Endothelial cell of umbilical vein (primary cell): ENCODE results near the gene MSTO1. TPM values are rescaled to one million over a fixed set of nuclear protein-coding genes. Genes with fewer than 3 reads are reported as not detected.
A peak's percentile ranks its signal among the peaks of the same experiment; 100 is the strongest.

Experiments used
- Bru-seq: library from RNA; stranded (reverse); fragments of 400-500 nt; gene quantifications from one replicate; lab custom pipeline; 2021; lab: Mats Ljungman, UMichigan
- BruChase-seq, 2 experiments: library from RNA; stranded (reverse); fragments of 400-500 nt; gene quantifications; one replicate each; lab custom pipeline; 2021; lab: Mats Ljungman, UMichigan
- BruUV-seq: library from RNA; stranded (reverse); fragments of 400-500 nt; replicated peaks from 2 replicates; lab custom pipeline; 2021; lab: Mats Ljungman, UMichigan
- CTCF ChIA-PET: fragments of 300-600, 350-600 bp; sonication (Branson Sonifier 250); formaldehyde crosslinking; loops from one replicate; lab custom pipeline; 2021; ENCODE audit warnings: antibody characterized with exemption, inconsistent platforms; lab: Charles Lee
- POLR2A ChIA-PET: fragments of 300-600, 350-600 bp; sonication (Branson Sonifier 250); formaldehyde crosslinking; loops from one replicate; lab custom pipeline; 2021; ENCODE audit warnings: antibody characterized with exemption, inconsistent platforms; lab: Charles Lee
- DNase-seq: peaks from one replicate; pipeline ENCODE4 v3.0.0-alpha.2; 2011; ENCODE audit warnings: low read depth, low spot score
- FAIRE-seq: peaks from 2 replicates; lab custom pipeline; 2011; peaks lifted over from hg19 to GRCh38; lab: Jason Lieb, UNC
- H2AFZ ChIP-seq: 2 replicates; pipeline ENCODE4 v1.6.0; 2012; ENCODE audit warnings: low read depth, low read length, control low read depth, inconsistent platforms
- H3K27ac ChIP-seq: 2 replicates; pipeline ENCODE4 v1.5.1; 2011; ENCODE audit warnings: low read depth, mild to moderate bottlenecking, control low read depth, low read length, moderate library complexity; ENCODE audit not compliant: insufficient read depth
- H3K27me3 ChIP-seq, 2 experiments: 2 replicates each; pipeline versions ENCODE4 v1.6.0 to v1.6.1; 2011; ENCODE audit warnings: low read length in 2 of 2, mixed read lengths in 1 of 2; ENCODE audit not compliant: control insufficient read depth in 2 of 2, insufficient read depth in 2 of 2
- H3K36me3 ChIP-seq, 2 experiments: 2 replicates in 1 of 2; 3 replicates in 1 of 2; pipeline ENCODE4 v1.5.1; 2011; ENCODE audit warnings: low read length in 2 of 2, mild to moderate bottlenecking in 1 of 2, moderate library complexity in 1 of 2; ENCODE audit not compliant: control insufficient read depth in 2 of 2, insufficient read depth in 2 of 2; ENCODE audit errors: extremely low read depth in 1 of 2
- H3K4me1 ChIP-seq: 3 replicates; pipeline ENCODE4 v1.5.1; 2011; ENCODE audit warnings: mild to moderate bottlenecking, low read length; ENCODE audit not compliant: control insufficient read depth, insufficient read depth; ENCODE audit errors: extremely low read depth
- H3K4me2 ChIP-seq: 2 replicates; pipeline ENCODE4 v1.6.1; 2011; ENCODE audit warnings: low read length, control low read depth, mixed read lengths; ENCODE audit not compliant: insufficient read depth
- H3K4me3 ChIP-seq, 3 experiments: fragments of 200-600 bp in 1 of 3; sonication (generic), shearing (Covaris generic) in 1 of 3; replicated peaks in 1 of 3; 2 replicates each; pipeline ENCODE4 v1.5.1; 2011 to 2016; ENCODE audit warnings: control low read depth in 3 of 3, low read length in 3 of 3, mild to moderate bottlenecking in 2 of 3, inconsistent platforms in 1 of 3, low read depth in 1 of 3, moderate library complexity in 1 of 3; ENCODE audit not compliant: insufficient read depth in 1 of 3
- H3K79me2 ChIP-seq: 2 replicates; pipeline ENCODE4 v1.6.0; 2012; ENCODE audit warnings: low read length, inconsistent platforms; ENCODE audit not compliant: control insufficient read depth, insufficient read depth
- H3K9ac ChIP-seq: replicated peaks from 2 replicates; pipeline ENCODE3; 2011; ENCODE audit warnings: low read length, control low read depth; ENCODE audit not compliant: insufficient read depth; ENCODE audit errors: extremely low read depth
- H3K9me1 ChIP-seq: replicated peaks from 3 replicates; pipeline ENCODE4 v1.6.0; 2011; ENCODE audit warnings: mild to moderate bottlenecking, low read length; ENCODE audit not compliant: control insufficient read depth, insufficient read depth; ENCODE audit errors: extremely low read depth
- H3K9me3 ChIP-seq: replicated peaks from 2 replicates; pipeline ENCODE4 v1.5.1; 2012; ENCODE audit warnings: low read length, inconsistent platforms; ENCODE audit not compliant: control insufficient read depth, insufficient read depth
- H4K20me1 ChIP-seq: replicated peaks from 2 replicates; pipeline ENCODE3; 2011; ENCODE audit warnings: mild to moderate bottlenecking, low read length; ENCODE audit not compliant: control insufficient read depth, insufficient read depth; ENCODE audit errors: extremely low read depth
- EZH2 ChIP-seq: IDR thresholded peaks from 2 replicates; pipeline ENCODE4 v1.6.1; 2012; ENCODE audit warnings: borderline replicate concordance, low read depth, mild to moderate bottlenecking, moderate library complexity, low read length, inconsistent platforms; ENCODE audit not compliant: severe bottlenecking
- FOS ChIP-seq: IDR thresholded peaks from 2 replicates; pipeline ENCODE4 v1.6.1; 2011; ENCODE audit warnings: mild to moderate bottlenecking, low read length, moderate library complexity, borderline replicate concordance; ENCODE audit not compliant: insufficient read depth
- JUN ChIP-seq: IDR thresholded peaks from 2 replicates; pipeline ENCODE4 v1.6.1; 2011; ENCODE audit warnings: borderline replicate concordance, low read depth; ENCODE audit not compliant: insufficient read length, insufficient read depth
- MYC ChIP-seq: IDR thresholded peaks from one replicate; pipeline ENCODE4 v1.6.1; 2011; ENCODE audit warnings: mild to moderate bottlenecking, low read depth, low read length
- POLR2A ChIP-seq: IDR thresholded peaks from 2 replicates; pipeline ENCODE4 v1.6.1; 2012; ENCODE audit warnings: low read depth, mild to moderate bottlenecking, control low read depth, low read length
- POLR2AphosphoS5 ChIP-seq: IDR thresholded peaks from 2 replicates; pipeline ENCODE4 v1.6.1; 2012; ENCODE audit warnings: low read depth, mild to moderate bottlenecking, control low read depth, low read length, moderate library complexity; ENCODE audit not compliant: insufficient read depth
- dilution Hi-C: fragments of 300-500 bp; cut with MboI; formaldehyde crosslinking; loops from one replicate; pipeline ENCODE4 v1.15.0; 2019; ENCODE audit warnings: low sequenced_read_pairs; ENCODE audit not compliant: extremely low pct_ligation_motif_present
- intact Hi-C: fragments of 100-400 bp; cut with micrococcal nuclease; formaldehyde crosslinking; loops from one replicate; pipeline ENCODE4 v1.10.0; 2022
- long read RNA-seq: library from polyadenylated mRNA; stranded (forward); transcript quantifications from one replicate; pipeline ENCODE4 v2.0.0, GENCODE V29; 2021
- polyA minus RNA-seq, 3 experiments: library from RNA; depleted of rRNA, polyadenylated mRNA; stranded (reverse); fragments of >200 nt; gene quantifications; 1 replicate in 1 of 3; 2 replicates in 2 of 3; pipeline ENCODE4 v1.2.3, GENCODE V29; 2011
- polyA plus RNA-seq, 4 experiments: library from polyadenylated mRNA; depleted of rRNA in 3 of 4; stranded (reverse) in 3 of 4; unstranded in 1 of 4; fragments of >200 nt; gene quantifications; 2 replicates each; pipeline versions ENCODE4 v1.2.1 to v1.2.3, GENCODE V29; 2011 to 2012; ENCODE audit warnings: missing spikeins in 1 of 4
- total RNA-seq: library from RNA; stranded (reverse); gene quantifications from 2 replicates; pipeline ENCODE4 v1.2.3, GENCODE V29; 2021
- TF ChIP-seq, protein P1 (sequence below): IDR thresholded peaks from 2 replicates; pipeline ENCODE4 v1.6.1; 2011; ENCODE audit not compliant: insufficient read depth, insufficient read length

Gene MSTO1
- total RNA-seq = 51.9 and 52.5 TPM in 2 replicates
- polyA plus RNA-seq = 36.8 and 44.4 TPM in 2 replicates
- polyA plus RNA-seq (2011; cell fraction: cytosol; rRNA removed) = 18.4 and 22.0 TPM in 2 replicates
- 144 and 152 TPM in 2 replicates for polyA plus RNA-seq (2011; cell fraction: nucleus; rRNA removed)
- polyA plus RNA-seq (2012) = 33.1 and 37.9 TPM in 2 replicates
- polyA minus RNA-seq = 43.7 and 49.8 TPM in 2 replicates
- 20.1 TPM for polyA minus RNA-seq (2011; cell fraction: cytosol; rRNA and poly(A)+ RNA removed)
- 65.6 and 70.0 TPM in 2 replicates for polyA minus RNA-seq (2011; cell fraction: nucleus; rRNA and poly(A)+ RNA removed)
- percentile 69 among the genes with signal in this experiment for Bru-seq, nascent RNA
- BruChase-seq, experiment 1, labeled RNA remaining after a 6-hour chase = percentile 59 among the genes with signal in this experiment
- BruChase-seq, experiment 2, labeled RNA remaining after a 2-hour chase = percentile 56 among the genes with signal in this experiment
- long read RNA-seq, transcript MSTO1-201 (14 exons, 2,431 nt) = major isoform, 7 of 29 reads
- long read RNA-seq, partial matches to known transcripts = 2 of 29 reads
- long read RNA-seq, other reads (novel, unspliced or antisense) = 20 of 29 reads

DNA sequence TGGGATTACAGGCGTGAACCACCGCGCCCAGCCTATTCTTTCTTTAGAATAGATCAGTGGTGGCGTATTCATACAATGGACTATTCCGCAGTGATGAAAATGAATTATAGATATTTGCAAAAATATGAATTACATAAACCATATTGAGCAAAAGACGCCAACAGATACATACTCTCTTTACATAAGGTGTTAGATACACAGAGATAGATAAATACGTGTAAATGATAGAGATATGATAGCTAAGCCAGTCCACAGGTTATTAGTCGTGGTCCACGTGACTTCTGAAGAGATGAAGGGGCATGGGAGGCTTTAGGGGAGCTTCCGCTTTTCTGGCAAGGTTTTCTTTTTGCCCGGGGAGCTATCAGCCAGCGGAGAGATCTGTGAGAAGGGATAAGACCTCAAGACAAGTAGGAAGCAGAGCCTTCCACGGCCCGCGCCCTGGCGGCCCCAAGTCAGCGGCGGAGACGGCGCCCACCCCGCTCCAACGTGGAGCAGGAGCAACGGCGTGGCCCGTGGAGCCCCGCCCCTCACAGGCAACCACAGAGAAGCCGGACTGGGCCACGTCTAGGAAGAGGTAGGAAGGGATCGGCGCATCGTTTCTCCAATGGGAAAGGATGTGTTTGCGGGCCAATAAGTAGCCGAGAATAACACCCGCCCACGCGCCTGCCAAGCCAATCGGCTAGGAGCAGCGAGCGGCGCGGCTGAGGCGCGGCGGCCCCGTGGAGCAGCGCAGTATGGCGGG, at the start of gene MSTO1:
TSS of gene MSTO1 (plus strand) at position 704 of the 742 bp plus-strand sequence. CDS start at position 735, 31 bp downstream.
- dilution Hi-C loops (no loop called here), intact Hi-C loops (no loop called here)
- ChIA-PET POLR2A (no interaction called here), CTCF (no interaction called here)
- H3K4me3 ChIP-seq = peak within 1 kb of the TSS; percentile 25 to 76 (median 39)
- H3K36me3 ChIP-seq = peaks cover 0 to 6% of the 10 kb centered on the region in 2 experiments
- peak within 1 kb of the TSS; percentile 85 for H2AFZ ChIP-seq
- FAIRE-seq = peak; percentile 100
- H3K27me3 ChIP-seq = no peaks in the 10 kb centered on the region
- H3K9me3 ChIP-seq = no peaks in the 10 kb centered on the region
- TF ChIP-seq FOS = no peak
- TF ChIP-seq MYC = peak; percentile 76
- no peak for TF ChIP-seq JUN
- no peak for TF ChIP-seq EZH2
- TF ChIP-seq POLR2AphosphoS5 = peak; percentile 74
- peak; percentile 70 for TF ChIP-seq POLR2A
- TF ChIP-seq, protein P1, sequence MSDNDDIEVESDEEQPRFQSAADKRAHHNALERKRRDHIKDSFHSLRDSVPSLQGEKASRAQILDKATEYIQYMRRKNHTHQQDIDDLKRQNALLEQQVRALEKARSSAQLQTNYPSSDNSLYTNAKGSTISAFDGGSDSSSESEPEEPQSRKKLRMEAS = peak; percentile 13
- peaks cover 2% of the 10 kb centered on the region for H3K79me2 ChIP-seq
- H4K20me1 ChIP-seq = no peaks in the 10 kb centered on the region
- no peaks in the 10 kb centered on the region for H3K9me1 ChIP-seq
- H3K4me1 ChIP-seq = no peaks in the 10 kb centered on the region
- H3K27ac ChIP-seq = peak within 1 kb of the TSS; percentile 29
- H3K4me2 ChIP-seq = peak within 1 kb of the TSS; percentile 81
- DNase-seq = peak; percentile 96
- BruUV-seq = TSS peak; percentile 97
- peak within 1 kb of the TSS; percentile 69 for H3K9ac ChIP-seq
